Glutamatergic neuron (in vitro differentiated cells): ENCODE measurements around the gene AAGAB. TPM values are rescaled to one million over a fixed set of nuclear protein-coding genes. Genes with fewer than 3 reads are reported as not detected.

Experiments
- DNase-seq: peaks from one replicate; pipeline ENCODE4 v3.0.0; 2022
- H3K27ac Mint-ChIP-seq: one replicate; pipeline ENCODE4 v1.8.0; 2020; ENCODE audit warnings: mild to moderate bottlenecking, mixed read lengths, inconsistent platforms; ENCODE audit not compliant: unreplicated experiment
- H3K27me3 Mint-ChIP-seq: one replicate; pipeline ENCODE4 v1.8.0; 2020; ENCODE audit warnings: mild to moderate bottlenecking, moderate library complexity, mixed read lengths, inconsistent platforms; ENCODE audit not compliant: unreplicated experiment
- H3K36me3 Mint-ChIP-seq: one replicate; pipeline ENCODE4 v1.8.0; 2020; ENCODE audit warnings: mild to moderate bottlenecking, mixed read lengths, inconsistent platforms; ENCODE audit not compliant: unreplicated experiment
- H3K4me1 Mint-ChIP-seq: one replicate; pipeline ENCODE4 v1.8.0; 2020; ENCODE audit warnings: mild to moderate bottlenecking, low read depth, mixed read lengths, inconsistent platforms; ENCODE audit not compliant: unreplicated experiment
- H3K4me3 Mint-ChIP-seq: one replicate; pipeline ENCODE4 v1.8.0; 2020; ENCODE audit warnings: mild to moderate bottlenecking, mixed read lengths, inconsistent platforms; ENCODE audit not compliant: unreplicated experiment
- H3K9me3 Mint-ChIP-seq: one replicate; pipeline ENCODE4 v1.8.0; 2020; ENCODE audit warnings: mild to moderate bottlenecking, moderate library complexity, mixed read lengths, inconsistent platforms; ENCODE audit not compliant: unreplicated experiment
- CTCF ChIP-seq: fragments of 200-600 bp; sonication (generic); IDR thresholded peaks from one replicate; pipeline ENCODE4 v1.5.0; 2021; ENCODE audit not compliant: partially characterized antibody, unreplicated experiment
- total RNA-seq: library from RNA; stranded (reverse); fragmentation: NEBNext Ultra II Directional; extraction: Animal tissue kit (Norgen Biotek cat#: 25700); gene quantifications from one replicate; pipeline ENCODE4 v1.2.1, GENCODE V29; 2021; ENCODE audit not compliant: unreplicated experiment

Gene AAGAB
- total RNA-seq, 1 donor from 2014 or later, result 39.9 TPM

GRCh38 chr15:67190326-67190725 lies 64.1 kb downstream of the AAGAB start:
- no peaks in the 10 kb centered on the region for H3K9me3 Mint-ChIP-seq
- H3K4me3 Mint-ChIP-seq, result no peak overlapping the region
- DNase-seq, result no peak
- peaks cover under 1% of the 10 kb centered on the region for H3K36me3 Mint-ChIP-seq
- no peak for TF ChIP-seq CTCF
- H3K27me3 Mint-ChIP-seq, result no peaks in the 10 kb centered on the region
- H3K27ac Mint-ChIP-seq, result no peak overlapping the region
- H3K4me1 Mint-ChIP-seq, result no peaks in the 10 kb centered on the region

GRCh38 chr15:67189326-67190051 lies 65.0 kb downstream of the AAGAB start:
- Mint-ChIP-seq H3K4me3 (no peak overlapping the region), H3K27ac (no peak overlapping the region), H3K9me3 (no peaks in the 10 kb centered on the region), H3K36me3 (peaks cover 4% of the 10 kb centered on the region), H3K27me3 (no peaks in the 10 kb centered on the region), H3K4me1 (no peaks in the 10 kb centered on the region)
- DNase-seq, result no peak
- TF ChIP-seq CTCF, result no peak

- TF ChIP-seq CTCF, result no peak
- Mint-ChIP-seq H3K27ac (no peak overlapping the region), H3K4me3 (no peak overlapping the region), H3K27me3 (no peaks in the 10 kb centered on the region), H3K9me3 (no peaks in the 10 kb centered on the region), H3K4me1 (no peaks in the 10 kb centered on the region), H3K36me3 (peaks cover 4% of the 10 kb centered on the region)
- DNase-seq, result no peak
Measured at GRCh38 chr15:67188551-67189218, 65.8 kb downstream of the AAGAB start.

- H3K36me3 Mint-ChIP-seq, result peaks cover 4% of the 10 kb centered on the region
- no peak for DNase-seq
- no peak overlapping the region for H3K4me3 Mint-ChIP-seq
- no peak for TF ChIP-seq CTCF
- no peaks in the 10 kb centered on the region for H3K9me3 Mint-ChIP-seq
- H3K27me3 Mint-ChIP-seq, result no peaks in the 10 kb centered on the region
- H3K4me1 Mint-ChIP-seq, result no peaks in the 10 kb centered on the region
- H3K27ac Mint-ChIP-seq, result no peak overlapping the region
Measured at GRCh38 chr15:67187351-67187854, 67.1 kb downstream of the AAGAB start.

GRCh38 chr15:67186688-67187087 lies 67.8 kb downstream of the AAGAB start:
- no peak overlapping the region for H3K27ac Mint-ChIP-seq
- peaks cover 4% of the 10 kb centered on the region for H3K36me3 Mint-ChIP-seq
- no peaks in the 10 kb centered on the region for H3K9me3 Mint-ChIP-seq
- no peaks in the 10 kb centered on the region for H3K4me1 Mint-ChIP-seq
- TF ChIP-seq CTCF, result no peak
- no peaks in the 10 kb centered on the region for H3K27me3 Mint-ChIP-seq
- DNase-seq, result no peak
- H3K4me3 Mint-ChIP-seq, result no peak overlapping the region
